GM12801 (cell line): ENCODE data around the gene CSNK1D.

Experiments
- TF ChIP-seq, protein P1 (sequence below): IDR thresholded peaks from one replicate; pipeline ENCODE4 v1.5.1; 2011; ENCODE audit warnings: control low read depth; ENCODE audit not compliant: insufficient read length; ENCODE audit errors: extremely low read depth

The CSNK1D gene

DNA sequence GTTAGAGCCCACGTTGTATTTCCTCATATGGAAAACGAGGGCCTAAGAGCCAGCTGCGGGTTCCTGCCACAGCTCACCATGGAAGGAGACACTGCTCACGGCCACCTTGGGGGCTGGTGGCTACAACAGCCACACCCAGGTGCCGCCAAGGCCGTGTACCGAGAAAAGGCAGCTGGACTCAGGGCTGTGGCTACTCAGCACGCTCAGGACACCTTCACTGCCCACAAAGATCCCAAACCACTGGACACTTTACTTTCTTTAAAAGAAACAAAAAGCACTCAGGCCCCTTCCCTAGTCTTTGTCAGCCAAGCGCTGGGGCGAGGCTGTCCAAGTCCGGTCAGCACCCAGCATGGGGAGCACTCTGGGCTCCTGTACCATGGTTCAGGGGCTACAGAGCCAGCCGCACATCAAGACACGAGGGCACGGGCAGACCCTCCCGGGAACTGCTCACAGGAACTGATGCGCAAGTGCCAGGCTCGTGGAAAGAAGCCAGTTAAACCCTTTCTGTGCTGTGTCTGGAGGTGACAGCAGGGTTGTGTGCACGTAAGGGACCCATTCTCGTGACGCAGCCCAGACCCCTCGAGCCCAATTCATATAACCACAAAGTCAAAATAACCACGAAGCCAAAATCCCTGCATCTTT, 26.2 kb downstream of the CSNK1D start:
- TF ChIP-seq, protein P1, sequence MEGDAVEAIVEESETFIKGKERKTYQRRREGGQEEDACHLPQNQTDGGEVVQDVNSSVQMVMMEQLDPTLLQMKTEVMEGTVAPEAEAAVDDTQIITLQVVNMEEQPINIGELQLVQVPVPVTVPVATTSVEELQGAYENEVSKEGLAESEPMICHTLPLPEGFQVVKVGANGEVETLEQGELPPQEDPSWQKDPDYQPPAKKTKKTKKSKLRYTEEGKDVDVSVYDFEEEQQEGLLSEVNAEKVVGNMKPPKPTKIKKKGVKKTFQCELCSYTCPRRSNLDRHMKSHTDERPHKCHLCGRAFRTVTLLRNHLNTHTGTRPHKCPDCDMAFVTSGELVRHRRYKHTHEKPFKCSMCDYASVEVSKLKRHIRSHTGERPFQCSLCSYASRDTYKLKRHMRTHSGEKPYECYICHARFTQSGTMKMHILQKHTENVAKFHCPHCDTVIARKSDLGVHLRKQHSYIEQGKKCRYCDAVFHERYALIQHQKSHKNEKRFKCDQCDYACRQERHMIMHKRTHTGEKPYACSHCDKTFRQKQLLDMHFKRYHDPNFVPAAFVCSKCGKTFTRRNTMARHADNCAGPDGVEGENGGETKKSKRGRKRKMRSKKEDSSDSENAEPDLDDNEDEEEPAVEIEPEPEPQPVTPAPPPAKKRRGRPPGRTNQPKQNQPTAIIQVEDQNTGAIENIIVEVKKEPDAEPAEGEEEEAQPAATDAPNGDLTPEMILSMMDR, result no peak

DNA sequence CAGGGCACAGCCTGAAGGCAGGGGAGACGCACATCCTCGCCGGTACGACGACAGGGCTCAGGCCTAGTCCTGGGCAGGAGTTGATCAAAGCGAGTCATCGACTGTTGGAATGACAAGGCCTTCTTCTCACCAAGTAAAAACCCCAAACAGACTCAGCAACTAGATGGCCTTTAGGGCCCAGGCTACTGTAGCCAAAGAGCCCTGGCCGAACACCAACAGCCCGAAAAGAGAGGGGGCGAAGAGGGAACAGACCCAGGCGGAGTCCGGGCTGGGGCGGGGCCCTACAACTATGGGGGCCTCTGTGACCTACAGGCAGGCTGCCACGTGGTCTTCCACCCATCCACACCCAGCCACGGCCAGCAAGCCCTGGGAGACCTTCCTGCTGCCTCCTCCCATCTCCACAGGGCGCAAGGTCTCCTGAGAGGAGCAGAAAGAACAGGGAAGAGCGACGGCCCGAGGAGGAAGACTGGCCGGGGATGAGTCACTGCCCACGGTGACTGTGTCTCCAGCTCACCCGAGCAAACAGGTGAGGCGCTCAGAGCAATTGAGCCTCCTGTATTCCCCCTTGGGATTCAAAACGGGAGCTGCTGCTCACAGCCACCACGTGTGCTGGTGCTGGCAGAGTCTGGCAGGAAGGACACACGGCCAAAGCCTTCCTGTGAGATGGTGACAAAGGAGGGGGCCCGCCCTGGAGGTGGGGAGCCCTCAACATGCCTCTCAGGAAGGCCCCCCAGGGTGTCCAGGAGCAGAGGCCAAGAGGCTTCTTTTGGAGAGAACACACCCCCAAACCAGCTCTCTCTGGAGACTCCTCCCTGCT, 26.9 kb downstream of the CSNK1D start:
- TF ChIP-seq, protein P1, result no peak

DNA sequence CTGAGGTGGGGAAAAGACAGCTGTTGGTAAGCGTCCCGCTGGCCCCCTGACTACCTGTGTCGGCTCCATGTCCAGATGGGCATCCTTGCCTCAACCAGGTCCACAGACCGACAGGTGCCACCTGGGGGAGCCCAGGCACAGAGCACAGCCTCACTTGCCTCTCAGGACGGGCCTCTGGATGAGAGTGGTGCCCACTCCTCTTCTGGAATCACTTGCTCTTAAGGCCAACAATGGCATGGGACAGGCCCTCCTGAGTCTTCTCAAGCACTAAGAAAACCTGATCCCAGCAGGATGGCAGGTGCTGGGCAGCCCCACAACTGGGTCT, 27.5 kb downstream of the CSNK1D start:
- TF ChIP-seq, protein P1, result no peak

DNA sequence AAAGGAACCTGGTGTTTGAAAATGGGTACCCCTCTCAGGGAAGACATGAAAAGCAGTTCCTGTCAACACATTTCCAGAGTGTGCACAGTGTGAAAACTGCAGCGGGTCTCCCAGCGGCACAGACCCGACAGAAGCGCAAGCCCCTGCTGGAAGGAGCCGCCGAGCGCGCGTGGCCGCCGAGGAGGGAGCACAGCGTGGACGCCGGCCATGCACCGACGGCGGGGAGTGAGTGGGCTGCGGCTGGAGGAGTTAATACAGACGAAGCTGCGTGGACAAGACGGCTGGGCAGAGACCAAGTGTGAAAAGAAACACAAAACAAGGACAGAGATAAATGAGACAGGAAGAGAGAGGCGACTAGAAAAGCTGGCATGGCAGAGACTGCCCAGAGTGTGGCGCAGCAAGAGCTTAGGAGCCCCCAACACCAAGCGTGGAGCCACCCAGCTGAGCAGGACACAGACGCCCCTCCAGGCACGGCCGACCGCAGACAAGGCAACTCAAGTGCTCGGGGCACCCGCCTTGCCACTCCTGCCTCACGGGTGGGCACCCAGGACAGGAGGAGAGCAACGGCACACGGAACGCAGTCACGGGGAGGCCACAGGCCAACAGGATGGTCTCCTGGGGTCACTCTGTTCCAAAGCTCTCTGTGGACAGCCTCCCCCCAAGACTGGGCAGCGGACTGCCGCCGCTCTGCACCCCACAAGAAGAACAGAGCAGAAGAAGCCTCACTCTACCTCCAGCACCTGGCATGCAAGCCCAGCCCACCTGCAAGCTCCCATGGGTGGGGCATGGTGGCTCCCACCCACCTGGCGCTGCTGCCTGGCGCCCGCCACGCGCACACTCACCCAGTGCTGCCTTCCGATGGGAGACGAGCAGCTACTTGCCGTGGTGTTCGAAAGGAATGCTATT, 28.1 kb downstream of the CSNK1D start:
- TF ChIP-seq, protein P1, result no peak

DNA sequence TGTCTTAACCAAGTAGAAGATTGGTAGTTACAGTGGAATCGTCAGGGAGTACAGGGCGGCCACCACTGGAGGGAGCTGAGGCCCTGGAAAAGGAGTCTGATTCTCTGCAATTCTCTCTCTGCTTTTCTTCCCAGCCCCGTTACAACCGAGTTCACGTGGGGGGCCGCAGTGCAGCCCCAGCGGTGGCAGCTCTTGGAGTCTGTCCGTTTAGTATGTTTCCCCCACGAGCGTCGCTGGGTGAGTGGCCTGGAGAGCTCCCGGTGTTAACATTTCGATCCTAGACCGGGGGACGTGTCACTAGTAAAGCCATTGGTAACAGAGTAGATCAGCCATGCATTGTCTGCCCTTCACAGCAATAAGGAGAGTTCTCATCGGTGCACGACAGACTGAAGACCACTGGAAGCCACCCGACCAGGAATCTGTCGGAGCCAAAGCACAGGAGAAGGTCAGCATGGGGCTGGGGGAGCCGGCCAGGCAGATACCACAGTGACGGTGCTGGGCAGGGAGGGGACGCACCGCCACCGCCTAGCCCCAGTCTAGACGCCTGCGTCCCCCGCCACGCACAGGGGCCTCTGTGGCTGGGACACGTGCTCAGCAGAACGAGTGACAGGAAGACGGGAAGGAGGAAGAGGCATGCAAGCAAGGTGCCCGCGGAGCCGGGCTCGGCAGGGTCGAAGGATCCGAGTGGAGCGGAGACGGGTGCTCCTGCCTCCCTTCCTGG, 28.9 kb downstream of the CSNK1D start:
- TF ChIP-seq, protein P1, result no peak

DNA sequence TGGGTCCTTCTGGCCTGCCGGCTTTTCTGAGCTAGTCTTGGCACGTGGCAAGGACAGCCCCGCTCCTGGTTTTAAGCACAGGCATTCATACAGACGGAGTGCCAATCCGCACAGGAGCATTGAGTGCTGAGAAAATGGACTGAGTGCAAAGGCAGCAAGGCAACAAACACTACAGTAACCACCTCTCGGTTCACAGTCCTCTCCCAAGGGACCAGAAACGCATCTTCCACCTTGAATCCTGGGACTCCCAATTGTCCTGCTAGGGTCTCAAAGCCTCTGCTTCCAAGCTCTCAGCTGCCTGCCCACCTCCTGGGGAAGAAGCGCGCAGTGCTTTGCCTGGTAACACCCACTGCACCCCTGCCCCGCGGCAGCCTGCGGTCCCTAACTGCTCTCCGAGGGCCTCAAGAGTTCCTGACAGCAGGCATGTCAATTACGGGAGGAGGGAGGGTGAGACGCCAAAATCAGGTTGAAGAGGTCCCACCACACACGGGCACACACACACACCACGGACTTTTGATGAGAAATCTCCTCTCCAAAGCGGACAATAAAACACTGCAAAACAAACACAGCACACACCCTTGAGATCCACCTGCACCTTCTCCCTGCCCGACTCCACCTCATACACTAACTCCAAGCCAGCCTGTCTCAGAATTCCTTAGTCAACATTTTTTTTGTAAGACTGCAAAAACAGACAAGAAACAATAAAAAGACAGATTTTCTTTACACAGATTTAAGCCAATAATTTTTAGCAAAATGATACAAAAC, 29.7 kb downstream of the CSNK1D start:
- TF ChIP-seq, protein P1, result no peak
